GM18526 (cell line): ENCODE results near the gene HOXD3.

Experiments used
- POLR2A ChIP-seq: IDR thresholded peaks from 3 replicates; pipeline ENCODE4 v1.6.1; 2011; ENCODE audit not compliant: insufficient read length; ENCODE audit errors: extremely low read depth

HOXD3 gene

GRCh38 chr2:176156807-176157498 lies at the start of gene HOXD3:
HOXD3 (plus strand) TSS chr2:176157307; CDS start chr2:176169115, 11,808 bp downstream.
- TF ChIP-seq POLR2A, result no peak

DNA sequence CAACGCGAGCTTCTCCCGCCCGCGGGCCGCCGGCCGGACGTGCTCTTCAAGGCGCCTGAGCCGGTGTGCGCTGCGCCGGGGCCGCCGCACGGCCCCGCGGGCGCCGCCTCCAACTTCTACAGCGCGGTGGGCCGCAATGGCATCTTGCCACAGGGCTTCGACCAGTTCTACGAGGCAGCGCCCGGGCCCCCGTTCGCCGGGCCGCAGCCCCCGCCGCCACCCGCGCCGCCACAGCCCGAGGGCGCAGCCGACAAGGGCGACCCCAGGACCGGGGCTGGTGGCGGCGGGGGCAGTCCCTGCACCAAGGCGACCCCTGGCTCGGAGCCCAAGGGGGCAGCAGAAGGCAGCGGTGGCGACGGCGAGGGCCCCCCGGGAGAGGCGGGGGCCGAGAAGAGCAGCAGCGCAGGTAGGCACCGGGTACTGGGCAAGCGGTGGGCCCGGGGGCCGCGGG lies 49.4 kb upstream of the HOXD3 start:
- TF ChIP-seq POLR2A, result no peak

DNA sequence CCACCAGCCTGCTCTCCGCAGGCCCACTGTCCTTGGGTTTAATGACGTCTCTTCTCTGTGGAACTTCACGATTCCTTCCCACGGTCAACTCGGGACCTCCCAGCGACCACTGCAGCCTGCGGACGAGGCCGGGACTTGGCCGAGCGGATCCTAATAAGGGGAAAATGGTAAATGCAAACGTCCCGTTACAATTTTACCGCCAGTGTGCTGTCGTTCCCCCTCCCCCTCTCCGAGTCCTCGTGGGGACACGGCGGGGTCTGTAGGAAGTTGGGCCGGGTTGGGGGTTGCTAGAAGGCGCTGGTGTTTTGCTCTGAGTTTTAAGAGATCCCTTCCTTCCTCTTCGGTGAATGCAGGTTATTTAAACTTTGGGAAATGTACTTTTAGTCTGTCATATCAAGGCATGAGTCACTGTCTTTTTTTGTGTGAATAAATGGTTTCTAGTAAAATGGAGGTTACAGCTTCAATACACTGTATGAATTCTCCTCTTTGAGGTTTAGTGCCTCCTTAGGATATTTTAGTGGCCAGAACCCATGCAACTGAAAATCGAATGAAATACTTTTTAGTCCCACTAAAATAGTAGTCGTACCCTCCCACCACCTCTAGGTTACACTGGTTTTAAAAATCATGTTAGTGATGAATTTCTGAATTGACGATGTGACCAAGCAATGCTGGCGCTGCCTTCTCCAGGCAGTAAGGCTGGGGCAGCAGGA lies 47.8 kb upstream of the HOXD3 start:
- no peak for TF ChIP-seq POLR2A

- no peak for TF ChIP-seq POLR2A
These were observed 47.2 kb upstream of the HOXD3 start for GRCh38 chr2:176109946-176110345.

- no peak for TF ChIP-seq POLR2A
These were observed 46.4 kb upstream of the HOXD3 start for GRCh38 chr2:176110415-176111308.

DNA sequence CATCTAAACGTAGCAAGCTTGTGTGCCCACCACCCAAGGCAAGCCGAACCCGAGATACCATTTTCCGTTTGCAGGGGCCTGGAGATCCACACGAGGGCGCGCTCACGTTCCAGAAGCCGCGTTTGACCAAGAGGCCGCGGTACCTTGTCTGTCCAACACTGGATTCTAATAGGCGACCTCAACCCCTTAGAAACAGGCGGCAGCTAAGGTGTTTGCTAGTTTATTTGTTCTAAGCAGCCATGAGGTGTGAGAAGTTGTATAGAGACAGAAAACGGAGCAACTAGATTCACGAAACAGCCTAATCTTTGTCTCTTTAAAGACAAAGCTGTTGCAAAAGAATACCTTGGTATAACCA lies 45.8 kb upstream of the HOXD3 start:
- no peak for TF ChIP-seq POLR2A

DNA sequence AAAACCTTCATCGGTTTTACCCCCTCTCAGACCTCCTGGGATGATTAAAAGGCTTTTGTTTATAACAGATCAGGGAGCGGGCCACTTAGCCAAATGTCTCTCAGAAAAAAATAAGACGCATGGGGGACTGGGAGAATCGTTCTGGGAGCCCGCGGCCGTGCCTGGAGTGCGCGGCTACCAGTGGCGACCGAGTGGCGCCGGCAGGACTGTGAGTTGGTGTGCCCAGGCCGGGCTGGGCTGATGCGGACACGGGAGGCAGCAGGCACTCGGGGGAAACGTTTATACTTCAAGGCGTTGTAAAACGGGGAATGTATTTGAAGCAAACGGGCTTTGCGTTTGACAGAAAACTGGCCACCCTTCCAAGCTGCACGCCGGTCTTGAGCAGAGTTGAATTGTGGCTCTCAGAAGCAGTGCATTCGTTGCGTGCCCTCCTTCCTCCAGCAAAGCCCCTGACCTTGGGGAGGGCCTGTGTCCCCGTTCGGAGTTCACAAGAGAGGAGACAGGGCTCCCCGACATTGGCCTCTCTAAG lies 45.2 kb upstream of the HOXD3 start:
- no peak for TF ChIP-seq POLR2A

DNA sequence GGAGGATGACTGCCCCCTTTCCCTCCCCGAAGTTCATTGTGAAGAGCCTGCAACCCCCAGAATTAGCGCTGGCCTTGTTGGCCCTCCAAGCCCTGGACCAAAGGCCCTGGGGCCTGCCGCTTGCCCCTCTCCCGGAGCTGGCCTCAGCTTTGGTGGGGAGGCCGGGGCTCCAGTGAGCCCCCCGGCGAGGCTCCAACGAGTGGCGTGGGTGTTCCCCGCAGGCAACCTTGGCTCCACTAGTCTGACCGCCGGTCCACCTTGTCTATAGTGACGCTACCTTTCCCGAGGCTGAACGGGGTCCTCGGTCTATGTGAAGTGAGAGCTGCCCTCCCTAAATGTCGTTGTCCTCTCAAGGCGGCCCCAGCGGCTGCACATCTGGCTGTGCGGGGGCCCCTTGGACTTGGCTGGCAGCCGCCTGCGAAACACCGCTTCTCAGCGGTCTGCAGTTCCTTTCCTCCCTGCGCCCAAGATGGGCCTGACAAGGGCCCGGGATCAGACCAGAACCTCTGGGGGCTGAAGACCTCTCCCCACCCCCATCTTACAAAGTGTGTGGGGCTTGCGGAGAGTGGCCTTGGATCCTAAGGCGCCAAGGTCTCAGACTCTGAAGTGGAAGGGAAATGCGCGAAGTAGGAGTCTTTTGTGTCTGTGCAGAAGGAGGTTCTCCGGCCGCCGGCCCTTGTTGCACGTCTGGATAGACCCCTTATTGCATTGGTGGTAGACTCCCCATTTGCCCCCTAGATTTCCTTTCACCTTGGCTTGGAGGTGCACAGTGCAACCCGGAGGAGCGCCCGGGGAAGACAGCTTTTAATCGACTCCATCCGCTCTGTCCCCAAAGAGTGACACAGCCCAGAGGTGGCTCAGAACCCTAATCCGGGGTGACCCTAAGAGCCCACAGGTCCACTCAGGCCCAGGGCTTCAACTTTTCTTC lies 44.5 kb upstream of the HOXD3 start:
- no peak for TF ChIP-seq POLR2A

DNA sequence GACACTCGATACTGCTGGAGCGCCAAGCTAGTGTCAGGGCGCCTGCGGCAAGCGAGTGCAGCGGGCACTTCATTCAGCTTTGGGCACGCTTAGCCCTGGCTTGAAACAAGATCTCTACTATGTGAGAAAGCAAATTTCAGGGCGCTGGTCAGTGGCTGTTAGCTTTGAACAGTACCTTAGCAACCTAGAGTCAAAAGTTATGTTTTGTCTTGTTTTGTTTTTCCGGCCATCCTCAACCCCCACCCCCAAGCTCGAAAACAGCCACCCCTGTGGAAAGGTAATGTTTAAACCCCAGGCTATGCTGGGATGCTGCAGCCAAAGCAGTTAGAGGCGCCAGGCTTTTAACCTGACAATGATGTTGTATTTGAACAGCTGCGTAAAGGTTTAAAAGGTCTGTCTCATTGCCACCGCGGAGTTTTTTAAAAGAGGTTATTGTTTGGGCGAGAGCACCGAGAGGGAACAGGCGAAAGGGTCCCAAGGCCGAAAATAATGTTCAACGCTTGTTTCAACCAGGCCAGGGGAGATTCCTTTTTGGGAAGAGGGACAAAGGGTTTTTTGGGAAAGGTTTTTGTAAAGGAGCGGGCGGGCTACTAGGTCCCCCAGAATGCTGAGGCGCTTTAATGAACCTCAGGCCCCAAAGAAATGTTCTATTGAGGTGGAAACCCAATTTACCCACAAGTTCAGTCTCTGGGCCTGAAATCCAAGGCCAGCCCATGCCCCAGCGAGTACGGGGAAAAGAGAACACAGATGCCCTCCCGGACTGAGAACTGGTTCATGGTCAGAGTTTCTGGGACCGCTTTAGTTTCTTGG lies 42.8 kb upstream of the HOXD3 start:
- no peak for TF ChIP-seq POLR2A

GRCh38 chr2:176114930-176115625 lies 42.0 kb upstream of the HOXD3 start:
- TF ChIP-seq POLR2A, result no peak

GRCh38 chr2:176115883-176116813 lies 41.0 kb upstream of the HOXD3 start, which contains the start of gene HOXD10:
HOXD10 (plus strand) TSS chr2:176116778; CDS start chr2:176116834, 56 bp downstream.
- no peak for TF ChIP-seq POLR2A
